GM21447 (cell line): Measurements from ENCODE around the gene TMEM198.

Source experiments
- ATAC-seq: cut with Tn5 transposase; IDR thresholded peaks from one replicate; pipeline ENCODE4 v1.9.1; 2021; ENCODE audit not compliant: unreplicated experiment

The TMEM198 gene

GRCh38 chr2:219560893-219561178, 17.0 kb downstream of the TMEM198 start:
- no peak for ATAC-seq

GRCh38 chr2:219561179-219562048, 17.6 kb downstream of the TMEM198 start:
- no peak for ATAC-seq

GRCh38 chr2:219562049-219563020, 18.5 kb downstream of the TMEM198 start:
- no peak for ATAC-seq

- no peak for ATAC-seq
Measured at GRCh38 chr2:219563271-219563928, 19.6 kb downstream of the TMEM198 start.

GRCh38 chr2:219565130-219566080, 21.6 kb downstream of the TMEM198 start:
- ATAC-seq = no peak

GRCh38 chr2:219566640-219567039, 22.8 kb downstream of the TMEM198 start:
- no peak for ATAC-seq

GRCh38 chr2:219567131-219567530, 23.3 kb downstream of the TMEM198 start:
- no peak for ATAC-seq

- no peak for ATAC-seq
Measured at GRCh38 chr2:219567791-219568361, 24.0 kb downstream of the TMEM198 start.

- ATAC-seq = no peak
Measured at GRCh38 chr2:219569041-219569440, 25.2 kb downstream of the TMEM198 start.

- no peak for ATAC-seq
Measured at GRCh38 chr2:219569635-219570034, 25.8 kb downstream of the TMEM198 start.

GRCh38 chr2:219570194-219570923, 26.5 kb downstream of the TMEM198 start:
- no peak for ATAC-seq

- no peak for ATAC-seq
Measured at GRCh38 chr2:219570924-219571310, 27.1 kb downstream of the TMEM198 start.

GRCh38 chr2:219571311-219572236, 27.7 kb downstream of the TMEM198 start, which contains the start of gene OBSL1:
OBSL1 (minus strand) TSS chr2:219571539; CDS start chr2:219571232, 307 bp downstream.
- no peak for ATAC-seq

- ATAC-seq = no peak
Measured at GRCh38 chr2:219572237-219573001, 28.6 kb downstream of the TMEM198 start, which contains the start of gene INHA. INHA (plus strand) TSS chr2:219572310; CDS start chr2:219572375, 65 bp downstream.

GRCh38 chr2:219573166-219573565, 29.3 kb downstream of the TMEM198 start:
- ATAC-seq = no peak

- ATAC-seq = no peak
Measured at GRCh38 chr2:219574484-219575311, 30.9 kb downstream of the TMEM198 start.
